ENCODE measurements around the gene RNF150. TPM values are rescaled to one million over a fixed set of nuclear protein-coding genes. Genes with fewer than 3 reads are reported as not detected.

Gene RNF150
- total RNA-seq, 4 donors from 2014 or later: 33.1 to 53.3 (median 43.6) TPM

- H3K36me3 ChIP-seq: no peaks in the 10 kb centered on the region
- H3K27ac ChIP-seq (replicated peaks in 1 of 4): peak overlapping the region; percentile 45 to 76 (median 61)
- intact Hi-C loops (cut with DNase I): loop anchor here (5.0 kb wide), 1 partner anchor 57 kb away; no protein-coding TSS in a partner anchor
- WGBS: 70% methylated on average over 2 of the region's 2 CpGs
- TF ChIP-seq POLR2A (IDR thresholded peaks at IDR 0.05; ENCODE audit: low read depth): no peak
- TF ChIP-seq, protein P1, sequence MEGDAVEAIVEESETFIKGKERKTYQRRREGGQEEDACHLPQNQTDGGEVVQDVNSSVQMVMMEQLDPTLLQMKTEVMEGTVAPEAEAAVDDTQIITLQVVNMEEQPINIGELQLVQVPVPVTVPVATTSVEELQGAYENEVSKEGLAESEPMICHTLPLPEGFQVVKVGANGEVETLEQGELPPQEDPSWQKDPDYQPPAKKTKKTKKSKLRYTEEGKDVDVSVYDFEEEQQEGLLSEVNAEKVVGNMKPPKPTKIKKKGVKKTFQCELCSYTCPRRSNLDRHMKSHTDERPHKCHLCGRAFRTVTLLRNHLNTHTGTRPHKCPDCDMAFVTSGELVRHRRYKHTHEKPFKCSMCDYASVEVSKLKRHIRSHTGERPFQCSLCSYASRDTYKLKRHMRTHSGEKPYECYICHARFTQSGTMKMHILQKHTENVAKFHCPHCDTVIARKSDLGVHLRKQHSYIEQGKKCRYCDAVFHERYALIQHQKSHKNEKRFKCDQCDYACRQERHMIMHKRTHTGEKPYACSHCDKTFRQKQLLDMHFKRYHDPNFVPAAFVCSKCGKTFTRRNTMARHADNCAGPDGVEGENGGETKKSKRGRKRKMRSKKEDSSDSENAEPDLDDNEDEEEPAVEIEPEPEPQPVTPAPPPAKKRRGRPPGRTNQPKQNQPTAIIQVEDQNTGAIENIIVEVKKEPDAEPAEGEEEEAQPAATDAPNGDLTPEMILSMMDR (IDR thresholded peaks at IDR 0.05): no peak
- TF ChIP-seq EP300 (IDR thresholded peaks at IDR 0.05): no peak
- no peak for TF ChIP-seq POLR2AphosphoS5 (IDR thresholded peaks at IDR 0.05)
- peaks cover 33 to 81% (median 69%) of the 10 kb centered on the region in 4 donors for H3K4me1 ChIP-seq
- no peaks in the 10 kb centered on the region for H3K9me3 ChIP-seq
- DNase-seq (ENCODE audit: extremely low spot score): no peak
- H3K4me3 ChIP-seq: no peak overlapping the region
- H3K27me3 ChIP-seq: no peaks in the 10 kb centered on the region
Measured at GRCh38 chr4:140940589-140940988, 192.7 kb downstream of the RNF150 start.

DNA sequence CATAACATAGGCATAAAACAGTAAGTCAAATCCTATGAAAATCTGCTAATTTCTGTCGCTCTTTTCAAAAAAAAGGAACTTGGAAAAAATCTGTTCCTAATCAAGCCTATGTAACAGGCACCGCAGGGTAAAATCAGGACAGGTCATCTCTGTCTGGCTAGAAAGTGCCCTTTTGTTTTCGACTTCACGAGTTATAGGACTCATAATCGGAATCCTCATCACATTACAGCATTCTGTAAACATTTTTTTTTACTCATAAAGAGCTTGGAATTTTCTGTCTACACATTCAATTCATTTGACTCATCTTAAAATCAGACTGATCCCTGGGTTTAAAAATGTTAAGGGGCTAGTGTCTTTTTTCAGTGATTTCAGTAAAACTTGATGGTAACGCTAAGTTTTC, 195.4 kb downstream of the RNF150 start:
- H3K27ac ChIP-seq (replicated peaks in 1 of 4): peak overlapping the region; percentile 59 to 76 (median 64)
- WGBS: 60% methylated on average over 6 of the region's 6 CpGs
- no peaks in the 10 kb centered on the region for H3K9me3 ChIP-seq
- no peak for TF ChIP-seq EP300 (IDR thresholded peaks at IDR 0.05)
- no peak for TF ChIP-seq POLR2A (IDR thresholded peaks at IDR 0.05; ENCODE audit: low read depth)
- TF ChIP-seq, protein P1 (IDR thresholded peaks at IDR 0.05): no peak
- TF ChIP-seq POLR2AphosphoS5 (IDR thresholded peaks at IDR 0.05): no peak
- no peaks in the 10 kb centered on the region for H3K36me3 ChIP-seq
- intact Hi-C loops (cut with DNase I): no loop called here
- peaks cover 39 to 75% (median 63%) of the 10 kb centered on the region in 4 donors for H3K4me1 ChIP-seq
- H3K4me3 ChIP-seq: no peak overlapping the region
- H3K27me3 ChIP-seq: no peaks in the 10 kb centered on the region
- no peak for DNase-seq (ENCODE audit: extremely low spot score)

GRCh38 chr4:140935254-140935653, 198.0 kb downstream of the RNF150 start:
- intact Hi-C loops (cut with DNase I): no loop called here
- no peak for TF ChIP-seq POLR2A (IDR thresholded peaks at IDR 0.05; ENCODE audit: low read depth)
- TF ChIP-seq POLR2AphosphoS5 (IDR thresholded peaks at IDR 0.05): peak; percentile 32 to 62
- TF ChIP-seq, protein P1 (IDR thresholded peaks at IDR 0.05): no peak
- TF ChIP-seq EP300 (IDR thresholded peaks at IDR 0.05): no peak
- Histone ChIP-seq H3K9me3 (no peaks in the 10 kb centered on the region), H3K27ac (replicated peaks in 1 of 4) (peak overlapping the region; percentile 22 to 77 (median 74)), H3K4me3 (no peak overlapping the region), H3K27me3 (no peaks in the 10 kb centered on the region), H3K4me1 (peaks cover 40 to 73% (median 66%) of the 10 kb centered on the region in 4 donors), H3K36me3 (no peaks in the 10 kb centered on the region)
- DNase-seq (ENCODE audit: extremely low spot score): no peak
- WGBS: 7% methylated on average over 4 of the region's 4 CpGs

- Histone ChIP-seq H3K4me3 (no peak overlapping the region), H3K27me3 (no peaks in the 10 kb centered on the region), H3K36me3 (no peaks in the 10 kb centered on the region), H3K9me3 (no peaks in the 10 kb centered on the region), H3K4me1 (peaks cover 29 to 55% (median 47%) of the 10 kb centered on the region in 4 donors), H3K27ac (replicated peaks in 1 of 4) (no peak overlapping the region)
- 92% methylated on average over 2 of the region's 2 CpGs for WGBS
- no peak for DNase-seq (ENCODE audit: extremely low spot score)
- intact Hi-C loops (cut with DNase I): no loop called here
- TF ChIP-seq EP300 (IDR thresholded peaks at IDR 0.05): no peak
- no peak for TF ChIP-seq POLR2A (IDR thresholded peaks at IDR 0.05; ENCODE audit: low read depth)
- TF ChIP-seq, protein P1 (IDR thresholded peaks at IDR 0.05): no peak
- no peak for TF ChIP-seq POLR2AphosphoS5 (IDR thresholded peaks at IDR 0.05)
Measured at GRCh38 chr4:140932501-140933045, 200.7 kb downstream of the RNF150 start.

DNA sequence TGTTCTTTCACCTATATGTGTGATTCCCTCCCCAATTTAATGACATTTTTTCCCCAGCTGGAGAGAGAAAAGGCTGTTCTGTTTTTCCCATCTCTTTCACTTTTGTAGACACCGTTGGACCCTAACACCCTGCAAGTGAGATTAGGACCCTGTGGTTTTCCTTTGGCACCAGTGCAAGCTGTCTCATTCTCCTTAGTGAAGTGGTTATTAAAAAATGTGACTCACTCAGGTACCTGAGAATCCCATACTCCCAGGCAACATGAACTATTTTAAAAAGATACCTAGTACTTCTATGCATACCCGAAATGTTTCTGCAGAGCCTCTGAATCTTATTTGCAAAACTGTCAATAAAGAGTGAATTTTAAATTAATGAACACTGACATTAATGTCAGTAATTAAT, 201.4 kb downstream of the RNF150 start:
- Histone ChIP-seq H3K27ac (replicated peaks in 1 of 4) (peak overlapping the region in 1 of 4 donors; percentile 66), H3K4me1 (peaks cover 31 to 55% (median 47%) of the 10 kb centered on the region in 4 donors)
- 52% methylated on average over 2 of the region's 2 CpGs for WGBS

More for the DNA sequence above, 201.4 kb downstream of the RNF150 start:
- Histone ChIP-seq H3K4me3 (no peak overlapping the region), H3K27me3 (no peaks in the 10 kb centered on the region), H3K36me3 (no peaks in the 10 kb centered on the region), H3K9me3 (no peaks in the 10 kb centered on the region)
- intact Hi-C loops (cut with DNase I): no loop called here
- no peak for DNase-seq (ENCODE audit: extremely low spot score)
- TF ChIP-seq, protein P1 (IDR thresholded peaks at IDR 0.05): no peak
- no peak for TF ChIP-seq EP300 (IDR thresholded peaks at IDR 0.05)
- no peak for TF ChIP-seq POLR2AphosphoS5 (IDR thresholded peaks at IDR 0.05)
- no peak for TF ChIP-seq POLR2A (IDR thresholded peaks at IDR 0.05; ENCODE audit: low read depth)
